Stimulated activated CD8-positive, alpha-beta memory T cell treated with anti-CD3 and anti-CD28 coated beads, Interleukin-15, amount 100 ng/mL, for 24 hours (primary cell): ENCODE measurements around the gene EGR4.
"Not testable (repeated sequence)": the region's sequence is repeated elsewhere in the genome, so short reads cannot be mapped to it uniquely, and the experiment has no call there.

Experiments used
- DNase-seq: peaks from one replicate; pipeline ENCODE4 v3.0.0-alpha.2; 2020; ENCODE audit warnings: low read depth

EGR4 gene

GRCh38 chr2:73263540-73264331 is 29.6 kb downstream of the EGR4 start:
- no peak for DNase-seq

- not testable (repeated sequence) for DNase-seq
Measured at GRCh38 chr2:73262691-73263429, 30.5 kb downstream of the EGR4 start.

- no peak for DNase-seq
Measured at GRCh38 chr2:73262108-73262651, 31.2 kb downstream of the EGR4 start.

GRCh38 chr2:73260338-73260984 is 32.9 kb downstream of the EGR4 start:
- DNase-seq: no peak

GRCh38 chr2:73259704-73260337 is 33.5 kb downstream of the EGR4 start:
- DNase-seq: no peak

GRCh38 chr2:73259276-73259675 is 34.1 kb downstream of the EGR4 start:
- DNase-seq: no peak

- DNase-seq: no peak
Measured at GRCh38 chr2:73258913-73259215, 34.5 kb downstream of the EGR4 start.

GRCh38 chr2:73258186-73258912 is 35.0 kb downstream of the EGR4 start:
- DNase-seq: no peak

GRCh38 chr2:73257425-73258125 is 35.8 kb downstream of the EGR4 start:
- DNase-seq: no peak

- no peak for DNase-seq
Measured at GRCh38 chr2:73257021-73257420, 36.3 kb downstream of the EGR4 start.

GRCh38 chr2:73256618-73256922 is 36.8 kb downstream of the EGR4 start:
- no peak for DNase-seq

GRCh38 chr2:73255907-73256617 is 37.3 kb downstream of the EGR4 start:
- no peak for DNase-seq

- DNase-seq: no peak
Measured at GRCh38 chr2:73255007-73255644, 38.2 kb downstream of the EGR4 start.

- DNase-seq: no peak
Measured at GRCh38 chr2:73254343-73255006, 38.9 kb downstream of the EGR4 start.

- no peak for DNase-seq
Measured at GRCh38 chr2:73253901-73254300, 39.4 kb downstream of the EGR4 start.

- DNase-seq: no peak
Measured at GRCh38 chr2:73253400-73253799, 39.9 kb downstream of the EGR4 start.

- DNase-seq: no peak
Measured at GRCh38 chr2:73252238-73253027, 40.9 kb downstream of the EGR4 start.
